Common myeloid progenitor, CD34-positive (primary cell): ENCODE data around the gene MSRB1.
"Not testable (repeated sequence)": the region's sequence is repeated elsewhere in the genome, so short reads cannot be mapped to it uniquely, and the experiment has no call there.

ENCODE experiments used
- CTCF ChIA-PET: fragments of 350-600 bp; sonication (Branson Sonifier 250); formaldehyde crosslinking; loops from one replicate; lab custom pipeline; 2021; ENCODE audit warnings: antibody characterized with exemption; lab: Charles Lee
- POLR2A ChIA-PET: fragments of 350-600 bp; sonication (Branson Sonifier 250); formaldehyde crosslinking; loops from one replicate; lab custom pipeline; 2021; ENCODE audit warnings: antibody characterized with exemption; lab: Charles Lee
- DNase-seq, 3 donors: peaks; one replicate each; pipeline versions ENCODE4 v3.0.0 to v3.0.0-alpha.2; 2013
- H3K27ac ChIP-seq, 2 experiments: 1 replicate in 1 of 2; 2 replicates in 1 of 2; pipeline ENCODE4 v1.7.0; 2013; ENCODE audit warnings: inconsistent platforms in 2 of 2, low read length in 2 of 2, mild to moderate bottlenecking in 2 of 2, low read depth in 1 of 2, moderate library complexity in 1 of 2; ENCODE audit not compliant: severe bottlenecking in 2 of 2, insufficient read depth in 1 of 2, poor library complexity in 1 of 2
- H3K27me3 ChIP-seq, 5 experiments: replicated peaks in 2 of 5; 1 replicate in 3 of 5; 2 replicates in 2 of 5; pipeline versions ENCODE4 v1.6.1 to v1.7.0; 2013; ENCODE audit warnings: low read length in 4 of 5, mild to moderate bottlenecking in 2 of 5, moderate library complexity in 2 of 5, inconsistent platforms in 1 of 5; ENCODE audit not compliant: insufficient read depth in 5 of 5, control insufficient read depth in 4 of 5
- H3K36me3 ChIP-seq, 4 experiments: 1 replicate in 2 of 4; 2 replicates in 2 of 4; pipeline versions ENCODE4 v1.6.1 to v1.7.0; 2013; ENCODE audit warnings: low read length in 3 of 4, control low read depth in 1 of 4, mild to moderate bottlenecking in 1 of 4; ENCODE audit not compliant: control insufficient read depth in 4 of 4, insufficient read depth in 4 of 4
- H3K4me1 ChIP-seq, 4 experiments: 1 replicate in 3 of 4; 2 replicates in 1 of 4; pipeline versions ENCODE4 v1.6.1 to v1.7.1; 2013; ENCODE audit warnings: low read length in 3 of 4, mild to moderate bottlenecking in 3 of 4, control low read depth in 1 of 4, inconsistent platforms in 1 of 4, moderate library complexity in 1 of 4; ENCODE audit not compliant: control insufficient read depth in 4 of 4, insufficient read depth in 4 of 4; ENCODE audit errors: control extremely low read depth in 1 of 4
- H3K4me3 ChIP-seq, 7 experiments: 1 replicate in 4 of 7; 2 replicates in 3 of 7; pipeline versions ENCODE4 v1.5.1 to v1.7.0; 2013; ENCODE audit warnings: mild to moderate bottlenecking in 7 of 7, low read length in 6 of 7, moderate library complexity in 6 of 7, inconsistent platforms in 2 of 7, low read depth in 2 of 7, control low read depth in 1 of 7; ENCODE audit not compliant: insufficient read depth in 4 of 7, control insufficient read depth in 1 of 7; ENCODE audit errors: extremely low read depth in 1 of 7
- H3K9me3 ChIP-seq, 5 experiments: 1 replicate in 4 of 5; 2 replicates in 1 of 5; pipeline versions ENCODE4 v1.6.1 to v1.7.1; 2013; ENCODE audit warnings: low read length in 4 of 5, mild to moderate bottlenecking in 2 of 5, inconsistent platforms in 1 of 5, low read depth in 1 of 5, moderate library complexity in 1 of 5; ENCODE audit not compliant: control insufficient read depth in 4 of 5, insufficient read depth in 2 of 5; ENCODE audit errors: control extremely low read depth in 1 of 5
- WGBS: methylation state at CpG from one replicate; pipeline ENCODE4 v1.1.5; 2013; ENCODE audit not compliant: insufficient coverage; 5-methylcytosine and 5-hydroxymethylcytosine counted together

Gene MSRB1

DNA sequence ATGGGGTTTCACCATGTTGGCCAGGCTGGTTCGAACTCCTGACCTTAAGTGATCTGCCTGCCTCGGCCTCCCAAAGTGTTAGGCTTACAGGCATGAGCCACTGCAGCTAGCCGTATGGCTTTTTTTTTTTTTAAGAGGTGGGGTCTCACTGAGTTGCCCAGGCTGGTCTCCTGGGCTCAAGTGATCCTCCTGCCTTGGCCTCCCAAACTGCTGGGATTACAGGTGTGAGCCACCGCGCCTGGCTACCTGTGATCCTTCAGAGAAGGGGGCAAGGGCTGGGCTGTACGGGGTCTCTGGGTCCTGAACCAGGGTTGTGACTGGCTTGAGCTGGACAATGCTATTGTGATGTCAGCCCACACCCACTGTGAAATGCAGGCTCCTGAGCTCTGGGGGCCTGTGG lies 23.5 kb upstream of the MSRB1 start, which contains the start of gene RNF151:
Gene RNF151, plus strand, starts transcription at position 397 of the 400 bp plus-strand sequence. CDS start 26 bp downstream, outside the sequence.
- no peaks in the 10 kb centered on the region for H3K9me3 ChIP-seq
- ChIA-PET CTCF (interaction anchor here (1.0 to 1.1 kb wide), 3 partner anchors 10 to 77 kb away, joined by 3 read pairs; no protein-coding TSS in a partner anchor), POLR2A (interaction anchor here (0.5 kb wide), 1 partner anchor 20 kb away, joined by 3 read pairs; no protein-coding TSS in a partner anchor)
- H3K27me3 ChIP-seq: no peaks in the 10 kb centered on the region
- H3K36me3 ChIP-seq: peaks cover 0 to 27% (median 18%) of the 10 kb centered on the region in 4 experiments
- 100% methylated on average over 5 of the region's 6 CpGs for WGBS
- DNase-seq: no peak
- H3K27ac ChIP-seq: peak within 1 kb of the TSS; percentile 95 to 98
- H3K4me3 ChIP-seq: peak within 1 kb of the TSS in 6 of 7 experiments; percentile 62 to 96 (median 88)
- H3K4me1 ChIP-seq: peaks cover 0 to 42% (median 34%) of the 10 kb centered on the region in 4 experiments

DNA sequence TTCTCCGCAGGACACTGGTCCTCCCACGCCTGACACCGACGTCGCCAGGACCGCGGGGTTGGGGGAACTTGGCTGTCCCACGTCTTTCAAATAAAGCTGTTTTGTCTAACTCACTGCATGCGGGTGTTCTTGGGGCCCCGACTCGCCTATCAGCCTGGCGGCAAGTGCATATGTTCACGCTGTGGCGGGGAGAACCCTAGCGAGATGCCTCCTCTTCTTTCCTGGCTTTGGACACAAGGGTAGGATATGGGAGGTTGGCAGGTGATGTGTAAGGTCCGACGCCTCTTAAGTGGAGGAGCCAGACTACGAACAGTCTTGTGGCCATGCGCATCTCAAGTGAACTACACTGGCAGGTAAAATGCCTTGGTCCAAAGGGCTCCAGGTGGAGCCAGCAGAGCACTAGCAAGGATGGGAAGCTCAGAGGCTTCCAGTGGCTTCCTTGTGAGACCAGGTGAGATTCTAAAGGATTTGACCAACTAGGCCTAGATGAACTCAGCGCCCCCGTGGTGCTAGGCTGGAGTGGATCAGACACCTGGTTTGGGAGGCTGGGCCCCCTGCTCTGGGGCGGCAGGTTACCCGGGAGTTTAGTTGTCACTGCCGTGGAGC lies 22.5 kb upstream of the MSRB1 start:
- peak overlapping the region; percentile 62 to 96 (median 89) for H3K4me3 ChIP-seq
- H3K4me1 ChIP-seq: peaks cover 0 to 41% (median 34%) of the 10 kb centered on the region in 4 experiments
- H3K36me3 ChIP-seq: peaks cover 0 to 33% (median 23%) of the 10 kb centered on the region in 4 experiments
- no peaks in the 10 kb centered on the region for H3K27me3 ChIP-seq
- DNase-seq: no peak
- H3K27ac ChIP-seq: peak overlapping the region; percentile 95 to 98
- ChIA-PET POLR2A (interaction anchor here (0.6 to 2.3 kb wide), 12 partner anchors 9 to 239 kb away, joined by 3 to 11 read pairs (median 4); partner anchors contain the start of genes GFER, MSRB1 and ZNF598), CTCF (interaction anchor here (1.0 to 1.1 kb wide), 3 partner anchors 9 to 78 kb away, joined by 3 read pairs; no protein-coding TSS in a partner anchor)
- 27% methylated on average over 22 of the region's 24 CpGs for WGBS
- no peaks in the 10 kb centered on the region for H3K9me3 ChIP-seq

DNA sequence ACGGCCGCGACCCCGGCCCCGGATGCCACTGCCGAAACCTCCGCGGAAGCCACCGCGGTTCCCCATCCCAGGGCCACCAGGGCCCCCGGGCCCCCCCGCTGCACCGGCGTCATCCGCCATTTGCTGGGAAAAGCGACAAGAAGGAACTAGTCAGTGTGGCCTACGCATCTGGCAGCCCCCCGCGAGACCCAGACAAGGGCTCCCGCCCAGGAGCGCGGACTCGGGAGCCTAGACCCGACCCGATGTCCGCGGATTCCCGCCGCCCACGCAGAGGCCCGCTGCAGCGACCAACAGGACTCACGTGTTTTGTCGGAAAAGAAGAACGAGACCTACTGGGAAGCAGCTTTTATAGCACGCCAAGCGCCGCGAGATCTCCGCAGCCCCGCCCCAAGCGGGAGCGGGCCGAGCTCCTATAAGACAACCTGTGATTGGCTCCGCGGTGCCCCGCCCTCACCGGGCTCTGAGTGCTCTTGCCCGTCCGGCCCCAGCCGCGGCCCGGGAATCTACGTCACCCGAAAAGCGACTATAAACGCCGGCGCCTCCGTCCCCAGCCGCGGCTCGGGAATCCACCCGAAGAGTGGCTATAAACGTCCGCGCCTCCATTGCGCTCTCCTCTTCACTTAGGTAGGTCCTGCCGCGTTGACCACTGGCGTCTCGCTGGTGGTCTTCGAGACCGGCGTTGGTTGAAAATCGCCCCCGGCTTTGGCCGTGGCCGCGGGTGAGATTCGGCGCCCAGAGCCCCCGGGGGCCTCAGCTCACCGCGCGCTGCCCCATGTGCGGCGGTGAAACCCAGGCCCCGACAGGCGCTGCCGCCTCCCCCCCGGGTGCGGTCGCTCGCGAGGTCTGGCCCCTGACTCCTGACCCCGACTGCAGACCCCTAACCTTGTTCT lies 21.8 kb upstream of the MSRB1 start, which contains the start of gene RPS2:
Gene RPS2, minus strand, starts transcription at position 321 of the 890 bp plus-strand sequence. Its CDS starts 201 bp downstream, at position 120.
- Histone ChIP-seq H3K9me3 (no peaks in the 10 kb centered on the region), H3K27ac (peak within 1 kb of the TSS; percentile 95 to 98), H3K4me3 (peak within 1 kb of the TSS; percentile 62 to 96 (median 89)), H3K27me3 (no peaks in the 10 kb centered on the region), H3K4me1 (peaks cover 0 to 47% (median 41%) of the 10 kb centered on the region in 4 experiments), H3K36me3 (peaks cover 0 to 33% (median 23%) of the 10 kb centered on the region in 4 experiments)
- CTCF ChIA-PET: interaction anchor here (0.8 to 0.9 kb wide), 2 partner anchors 10 to 24 kb away, joined by 3 read pairs; partner anchors contain the start of gene RPL3L
- POLR2A ChIA-PET: interaction anchor here (0.5 to 2.3 kb wide), 22 partner anchors 8 to 811 kb away, joined by 3 to 11 read pairs (median 4); partner anchors contain the start of genes FAHD1, GFER, HAGH and JPT2
- WGBS: 0% methylated on average over 86 of the region's 97 CpGs
- peak; percentile 98 to 99 (median 99) for DNase-seq

DNA sequence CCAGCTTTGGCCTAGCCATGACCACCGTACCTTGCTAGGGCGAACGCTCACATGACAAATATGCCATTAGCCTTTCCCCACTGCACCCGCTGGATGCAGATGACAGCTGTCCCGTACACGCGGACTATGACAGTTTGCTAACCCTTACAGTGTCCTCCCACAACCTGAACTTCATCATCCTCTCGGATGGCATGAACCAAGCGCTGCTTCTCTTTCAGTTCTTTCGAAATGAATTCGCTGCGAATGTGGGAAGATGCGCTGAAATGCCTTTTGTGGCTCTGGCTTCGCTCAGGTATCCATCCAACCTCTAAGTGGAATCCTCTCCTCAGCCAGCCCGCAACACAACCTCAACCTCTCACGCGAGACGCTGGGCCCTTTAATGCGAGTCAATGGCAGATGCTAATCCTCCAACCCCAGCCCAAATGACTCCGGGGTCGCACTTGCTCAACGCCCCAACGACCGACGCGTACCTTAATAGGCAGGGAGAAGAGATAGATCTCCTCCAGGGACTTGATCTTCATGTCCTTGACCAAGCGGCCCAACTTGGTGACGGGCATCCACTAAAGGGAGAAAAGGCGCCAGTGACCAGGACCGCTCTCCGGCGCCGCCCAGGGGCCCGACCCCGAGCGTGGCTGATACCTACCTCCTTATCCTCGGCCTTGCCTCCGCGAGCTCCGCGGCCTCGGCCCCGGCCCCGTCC lies 21.0 kb upstream of the MSRB1 start:
- peak in 2 of 3 donors; percentile 48 to 56 for DNase-seq
- peaks cover 0 to 52% (median 47%) of the 10 kb centered on the region in 4 experiments for H3K4me1 ChIP-seq
- H3K27ac ChIP-seq: peak overlapping the region; percentile 95 to 98
- peaks cover 0 to 33% (median 23%) of the 10 kb centered on the region in 4 experiments for H3K36me3 ChIP-seq
- H3K27me3 ChIP-seq: no peaks in the 10 kb centered on the region
- ChIA-PET POLR2A (interaction anchor here (0.5 to 2.3 kb wide), 13 partner anchors 12 to 286 kb away, joined by 3 to 11 read pairs (median 4); partner anchors contain the start of genes GFER, JPT2, MAPK8IP3 and MSRB1), CTCF (interaction anchor here (0.6 to 1.2 kb wide), 4 partner anchors 9 to 280 kb away, joined by 3 read pairs; partner anchors contain the start of gene RPL3L)
- peak overlapping the region; percentile 60 to 96 (median 89) for H3K4me3 ChIP-seq
- no peaks in the 10 kb centered on the region for H3K9me3 ChIP-seq
- WGBS: 19% methylated on average over 27 of the region's 44 CpGs

DNA sequence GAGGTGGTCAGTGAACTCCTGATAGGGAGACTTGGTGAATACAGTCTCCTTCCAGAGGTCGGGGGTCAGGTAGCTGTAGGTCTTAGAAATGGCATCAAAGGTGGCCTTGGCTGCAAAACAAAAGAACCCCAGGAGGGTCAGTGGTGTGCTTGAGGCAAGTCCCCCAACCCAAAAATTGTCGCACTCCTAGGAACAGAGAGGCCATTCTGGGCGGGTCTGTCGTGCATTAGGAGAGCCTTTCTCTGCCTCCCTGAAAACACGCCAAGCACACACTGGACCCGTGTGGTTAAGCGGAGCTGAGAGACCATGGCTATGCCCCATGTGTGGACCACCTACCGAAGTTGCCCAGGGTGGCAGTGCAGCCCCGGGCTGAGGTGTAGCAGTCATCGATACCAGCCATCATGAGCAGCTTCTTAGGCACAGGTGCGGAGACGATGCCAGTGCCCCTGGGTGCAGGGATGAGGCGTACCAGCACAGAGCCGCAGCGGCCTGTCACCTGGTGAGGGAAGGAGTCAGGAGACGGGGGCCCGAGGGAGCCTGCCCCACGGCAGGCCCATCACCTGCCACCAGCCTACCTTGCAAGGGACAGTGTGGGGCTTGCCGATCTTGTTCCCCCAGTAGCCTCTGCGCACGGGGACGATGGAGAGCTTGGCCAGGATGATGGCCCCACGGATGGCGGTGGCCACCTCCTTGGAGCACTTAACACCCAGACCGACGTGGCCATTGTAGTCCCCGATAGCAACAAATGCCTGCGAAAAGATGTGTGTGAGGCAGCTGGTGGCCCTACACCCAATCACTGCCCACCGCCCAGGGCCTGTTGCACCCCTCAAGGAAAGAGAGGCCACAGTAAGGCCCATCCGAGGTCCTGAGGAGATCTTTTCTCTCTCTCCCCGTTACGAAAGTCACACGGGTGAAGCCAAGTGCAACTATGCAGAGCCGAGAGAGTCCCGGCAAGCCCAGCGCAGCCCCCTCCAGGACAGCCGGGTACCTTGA lies 19.5 kb upstream of the MSRB1 start:
- Histone ChIP-seq H3K4me3 (peak overlapping the region in 2 of 7 experiments; percentile 87 to 89), H3K36me3 (peaks cover 0 to 33% (median 23%) of the 10 kb centered on the region in 4 experiments), H3K4me1 (peaks cover 0 to 55% (median 48%) of the 10 kb centered on the region in 4 experiments), H3K27ac (peak overlapping the region in 1 of 2 experiments; percentile 98)
- DNase-seq, H3K27me3 ChIP-seq, H3K9me3 ChIP-seq, POLR2A ChIA-PET: not testable (repeated sequence)
- WGBS: 95% methylated on average over 17 of the region's 37 CpGs
- CTCF ChIA-PET: interaction anchor here (0.7 to 1.2 kb wide), 2 partner anchors 16 to 547 kb away, joined by 3 read pairs; no protein-coding TSS in a partner anchor
